ENCODE data around the gene LRRC7.
"Not testable (repeated sequence)": the region's sequence is repeated elsewhere in the genome, so short reads cannot be mapped to it uniquely, and the experiment has no call there.

LRRC7 gene

DNA sequence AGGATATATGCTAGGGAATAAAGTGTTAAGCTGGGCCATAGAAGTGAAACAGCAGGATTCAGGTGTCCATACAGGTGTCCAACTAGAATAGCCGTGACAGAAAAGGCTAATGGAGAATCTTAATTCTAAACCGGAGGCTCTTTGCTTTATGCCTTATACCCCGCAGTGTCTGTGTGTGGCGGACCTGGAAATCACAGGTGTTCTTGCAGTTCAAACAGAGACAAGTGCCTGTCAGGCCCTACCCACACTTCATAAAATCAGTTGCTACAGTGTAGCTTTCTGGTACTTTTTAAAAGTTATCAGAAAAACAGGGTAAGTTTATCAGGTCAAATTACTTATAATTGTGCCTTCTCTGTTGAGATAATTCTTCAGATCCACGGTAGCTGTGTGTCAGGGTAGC, 293.9 kb downstream of the LRRC7 start:
- in situ Hi-C loops (cut with HindIII; ENCODE audit: low sequenced_read_pairs) = no loop called here

GRCh38 chr1:69862906-69863305, 295.2 kb downstream of the LRRC7 start:
- in situ Hi-C loops (cut with HindIII; ENCODE audit: low sequenced_read_pairs) = no loop called here

DNA sequence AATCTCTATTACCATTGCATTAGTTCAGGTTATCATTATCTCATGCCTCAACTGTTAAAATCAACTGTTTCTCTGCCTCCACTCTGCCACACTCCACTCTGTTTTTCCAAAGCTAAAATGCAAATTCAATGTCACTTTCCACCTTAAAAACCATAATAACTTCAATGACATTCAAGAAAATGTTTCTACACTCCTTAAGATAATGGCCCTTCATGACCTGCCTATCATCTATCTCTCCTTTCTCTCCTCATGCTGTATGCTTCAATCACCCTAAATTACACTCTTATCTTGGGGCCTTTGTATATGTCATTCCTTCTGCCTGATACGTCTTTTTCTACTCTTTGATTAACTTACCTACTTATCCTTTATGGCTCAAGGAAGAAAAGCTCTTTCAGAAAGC, 296.0 kb downstream of the LRRC7 start:
- in situ Hi-C loops (cut with HindIII; ENCODE audit: low sequenced_read_pairs) = no loop called here

- in situ Hi-C loops (cut with HindIII; ENCODE audit: low sequenced_read_pairs) = no loop called here
Observed at GRCh38 chr1:69871412-69871811, 303.7 kb downstream of the LRRC7 start.

- in situ Hi-C loops (cut with HindIII; ENCODE audit: low sequenced_read_pairs) = no loop called here
Observed at GRCh38 chr1:69878338-69878737, 310.6 kb downstream of the LRRC7 start.

- in situ Hi-C loops (cut with HindIII; ENCODE audit: low sequenced_read_pairs) = not testable (repeated sequence)
Observed at GRCh38 chr1:69888016-69888415, 320.3 kb downstream of the LRRC7 start.

- in situ Hi-C loops (cut with HindIII; ENCODE audit: low sequenced_read_pairs) = no loop called here
Observed at GRCh38 chr1:69888657-69889056, 320.9 kb downstream of the LRRC7 start.

- in situ Hi-C loops (cut with HindIII; ENCODE audit: low sequenced_read_pairs) = no loop called here
Observed at GRCh38 chr1:69898403-69898947, 330.8 kb downstream of the LRRC7 start.

DNA sequence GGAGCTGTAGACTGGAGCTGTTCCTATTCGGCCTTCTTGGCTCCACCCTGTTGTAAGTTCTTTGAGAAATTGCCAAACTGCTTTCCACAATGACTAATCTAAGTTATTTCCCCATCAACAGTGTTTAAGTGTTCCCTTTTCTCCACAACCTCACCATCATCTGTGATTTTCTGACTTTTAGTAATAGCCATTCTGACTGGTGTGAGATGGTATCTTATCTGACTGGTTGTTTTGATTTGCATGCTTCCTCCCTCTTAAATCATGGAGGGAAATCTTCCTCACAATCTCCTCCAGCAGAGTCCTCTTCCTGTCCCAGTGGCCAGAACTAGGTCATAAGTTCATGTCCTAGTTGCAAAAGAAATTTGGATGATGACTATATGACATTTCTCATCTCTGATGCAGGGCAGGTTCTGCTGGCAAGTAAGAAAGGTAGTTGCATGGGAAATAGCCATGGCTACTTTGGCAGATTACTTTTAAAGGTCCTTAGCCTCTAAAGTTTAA, 343.6 kb downstream of the LRRC7 start:
- in situ Hi-C loops (cut with HindIII; ENCODE audit: low sequenced_read_pairs) = no loop called here

DNA sequence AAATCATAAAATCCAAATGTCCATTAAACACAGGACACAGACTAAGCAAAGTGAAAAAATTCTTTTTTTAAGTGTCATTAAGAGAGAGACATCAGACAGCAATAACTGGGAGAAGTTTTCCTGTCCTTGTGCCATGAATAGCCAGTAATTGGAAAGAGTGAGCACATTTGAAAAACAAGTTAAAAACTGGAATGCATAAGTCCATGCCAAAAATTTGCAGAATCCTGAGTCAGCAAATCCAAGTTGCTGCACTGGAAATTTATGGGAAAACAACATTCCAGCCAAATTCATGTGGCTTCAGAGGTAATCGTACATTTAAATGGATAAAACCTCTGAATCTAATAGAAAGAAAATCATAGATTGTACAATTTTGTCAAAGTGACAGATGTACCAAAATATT, 346.3 kb downstream of the LRRC7 start:
- in situ Hi-C loops (cut with HindIII; ENCODE audit: low sequenced_read_pairs) = no loop called here

GRCh38 chr1:69914976-69915765, 347.4 kb downstream of the LRRC7 start:
- in situ Hi-C loops (cut with HindIII; ENCODE audit: low sequenced_read_pairs) = no loop called here

DNA sequence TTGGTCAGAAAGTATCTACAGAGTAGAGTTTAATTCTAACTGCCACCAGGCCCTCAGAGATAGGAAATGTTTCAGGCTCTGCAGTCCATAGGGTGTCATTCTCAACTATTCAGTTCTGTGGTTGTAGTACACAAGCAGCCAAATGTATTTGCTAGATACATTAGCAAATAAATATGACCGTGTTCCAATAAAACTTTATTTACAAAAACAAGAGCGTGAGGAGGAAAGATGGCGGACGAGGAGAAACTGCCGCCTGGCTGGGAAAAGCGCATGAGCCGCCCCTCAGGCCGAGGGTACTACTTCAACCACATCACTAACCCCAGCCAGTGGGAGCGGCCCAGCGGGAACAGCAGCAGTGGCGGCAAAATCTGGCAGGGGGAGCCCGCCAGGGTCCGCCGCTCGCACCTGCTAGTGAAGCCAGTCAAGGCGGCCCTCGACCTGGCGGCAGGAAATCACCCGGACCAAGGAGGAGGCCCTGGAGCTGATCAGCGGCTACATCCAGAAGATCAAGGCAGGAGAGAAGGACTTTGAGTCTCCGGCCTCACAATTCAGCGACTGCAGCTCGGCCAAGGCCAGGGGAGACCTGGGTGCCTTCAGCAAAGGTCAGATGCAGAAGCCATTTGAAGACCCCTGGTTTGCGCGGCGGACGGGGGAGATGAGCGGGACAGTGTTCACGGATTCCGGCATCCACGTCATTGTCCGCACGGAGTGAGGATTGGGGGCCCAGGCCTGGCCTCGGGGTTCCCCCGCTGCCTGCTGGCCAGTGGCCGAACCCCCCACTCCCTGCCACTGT, 351.6 kb downstream of the LRRC7 start:
- in situ Hi-C loops (cut with HindIII; ENCODE audit: low sequenced_read_pairs) = no loop called here

DNA sequence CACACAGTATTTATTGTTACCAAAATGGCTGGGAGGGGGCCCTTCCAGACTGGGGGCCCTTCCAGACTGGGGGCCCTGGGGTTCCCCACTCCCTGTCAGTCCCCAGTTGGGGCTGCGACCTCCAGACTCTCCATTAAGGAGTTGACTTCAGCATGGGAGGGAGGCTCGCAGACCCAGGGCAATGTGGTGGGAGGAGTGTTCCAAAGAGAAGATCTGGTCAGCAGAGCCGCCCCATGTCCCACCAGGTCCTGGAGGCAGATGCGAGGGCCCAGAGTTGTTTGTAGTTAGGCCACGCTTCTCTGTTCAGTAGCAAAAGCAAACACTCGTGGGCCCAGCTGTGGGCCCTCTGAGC, 352.2 kb downstream of the LRRC7 start:
- in situ Hi-C loops (cut with HindIII; ENCODE audit: low sequenced_read_pairs) = no loop called here

DNA sequence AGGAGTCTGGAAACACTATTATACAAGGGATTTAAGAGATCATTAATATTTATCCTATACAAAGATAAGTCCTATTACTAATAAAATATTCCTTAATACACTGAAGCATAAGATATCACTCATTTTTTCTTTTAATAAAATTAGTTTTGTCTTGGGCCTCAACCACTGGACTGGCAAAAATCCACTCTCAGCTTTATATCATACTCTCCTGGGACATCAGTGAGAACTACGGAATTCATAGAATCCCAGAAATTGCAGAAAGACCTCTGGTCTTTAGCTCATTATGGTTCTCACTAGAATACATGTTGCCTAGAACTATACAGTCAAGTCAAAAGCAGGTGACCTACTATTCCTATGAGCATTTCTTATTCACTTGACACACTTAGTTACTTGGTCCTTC, 352.7 kb downstream of the LRRC7 start:
- in situ Hi-C loops (cut with HindIII; ENCODE audit: low sequenced_read_pairs) = no loop called here

GRCh38 chr1:69921486-69921885, 353.8 kb downstream of the LRRC7 start:
- in situ Hi-C loops (cut with HindIII; ENCODE audit: low sequenced_read_pairs) = no loop called here

GRCh38 chr1:69928234-69928633, 360.5 kb downstream of the LRRC7 start:
- in situ Hi-C loops (cut with HindIII; ENCODE audit: low sequenced_read_pairs) = not testable (repeated sequence)

DNA sequence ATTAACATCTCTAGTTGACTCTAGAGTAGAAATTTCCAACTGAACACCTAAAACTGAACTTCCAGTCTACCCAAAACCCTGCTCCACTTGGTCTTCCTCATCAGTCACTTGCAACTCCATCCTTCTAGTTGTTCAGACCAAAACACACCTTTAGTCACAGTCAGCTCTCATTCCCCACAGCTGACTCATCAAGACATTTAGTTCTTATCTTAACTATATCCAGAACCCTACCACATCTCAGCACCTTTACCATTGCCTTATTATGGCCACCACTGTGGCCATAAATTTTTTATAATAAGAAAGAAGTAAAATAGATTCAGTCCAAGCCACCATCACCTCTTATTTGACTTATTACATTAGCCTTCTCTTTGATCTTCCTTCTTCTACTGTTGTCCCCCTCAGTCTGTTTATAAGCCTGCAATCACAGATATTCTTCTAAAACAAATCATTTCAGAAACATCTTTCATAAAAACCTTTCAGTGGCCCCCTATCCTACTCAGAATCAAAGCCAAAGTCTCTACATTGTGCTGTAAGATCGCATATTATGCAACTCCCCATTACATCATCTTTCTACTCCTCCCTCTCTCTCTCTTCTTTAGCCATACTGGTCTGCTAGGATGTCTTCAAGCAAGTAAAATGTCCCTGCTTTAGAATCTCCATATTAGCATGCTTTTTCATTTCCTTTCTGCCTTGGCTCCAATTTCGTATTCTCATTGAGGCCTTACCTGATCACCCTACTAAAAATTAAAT, 361.8 kb downstream of the LRRC7 start:
- in situ Hi-C loops (cut with HindIII; ENCODE audit: low sequenced_read_pairs) = no loop called here

GRCh38 chr1:69930396-69930795, 362.7 kb downstream of the LRRC7 start:
- in situ Hi-C loops (cut with HindIII; ENCODE audit: low sequenced_read_pairs) = no loop called here

DNA sequence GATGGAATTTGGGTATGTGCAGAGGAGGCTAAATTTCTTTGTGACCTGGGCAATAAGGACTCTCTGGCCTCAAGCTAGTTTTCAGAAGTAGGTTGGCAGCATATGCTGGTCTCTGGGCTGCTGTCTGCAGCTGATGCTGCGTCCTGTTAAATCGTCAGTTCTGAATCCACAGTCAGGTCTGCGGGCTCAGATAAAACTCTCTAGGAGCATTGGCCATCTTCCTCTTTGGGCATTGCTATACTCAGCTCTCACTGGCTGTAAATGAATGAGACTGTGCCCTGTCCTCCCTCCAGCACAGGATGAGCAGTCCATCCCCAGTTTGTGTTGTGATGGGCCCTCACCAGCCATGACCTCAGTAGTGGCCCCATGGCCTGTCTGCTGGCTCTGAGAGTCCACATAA, 365.0 kb downstream of the LRRC7 start:
- in situ Hi-C loops (cut with HindIII; ENCODE audit: low sequenced_read_pairs) = no loop called here

DNA sequence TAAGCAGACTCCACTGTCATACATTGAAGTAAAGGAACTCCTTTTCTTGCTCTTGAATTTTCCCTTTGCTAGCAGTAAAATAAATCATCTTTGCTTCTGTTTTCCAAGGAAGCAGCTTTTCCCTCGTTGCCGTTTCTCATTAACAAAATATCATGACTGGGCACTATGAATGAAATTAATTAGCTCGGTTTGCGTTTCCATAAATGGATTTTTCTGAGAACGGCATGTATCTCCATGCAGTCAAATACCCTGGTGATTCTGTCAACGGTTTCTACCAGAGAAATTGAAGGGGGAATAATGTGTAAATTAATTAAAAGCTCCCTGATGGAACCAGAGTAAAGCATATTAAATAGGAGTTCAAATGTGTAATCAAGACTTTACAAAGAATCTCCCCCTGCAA, 372.5 kb downstream of the LRRC7 start:
- in situ Hi-C loops (cut with HindIII; ENCODE audit: low sequenced_read_pairs) = no loop called here

DNA sequence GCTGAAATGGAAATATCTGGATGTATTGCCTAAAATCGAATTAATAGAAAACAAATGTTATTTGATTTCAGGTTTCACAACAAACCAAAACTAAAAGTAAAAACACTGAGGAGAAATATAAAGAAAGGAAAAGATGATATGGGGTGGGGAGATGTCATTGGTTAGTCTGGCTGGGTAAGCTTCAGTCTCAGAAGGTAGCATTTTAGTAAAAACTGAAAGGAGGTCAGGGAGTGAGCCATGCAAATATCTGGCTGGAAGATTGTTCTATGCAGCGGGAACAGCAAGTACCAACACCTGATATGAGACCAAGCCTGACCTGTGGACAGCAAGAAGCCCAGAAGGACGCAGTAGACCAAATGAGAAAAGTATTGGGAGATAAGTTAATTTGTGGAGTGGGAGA, 373.1 kb downstream of the LRRC7 start:
- in situ Hi-C loops (cut with HindIII; ENCODE audit: low sequenced_read_pairs) = no loop called here
